ENCODE data around the gene GXYLT2. TPM values are rescaled to one million over a fixed set of nuclear protein-coding genes. Genes with fewer than 3 reads are reported as not detected.
A peak's percentile ranks its signal among the peaks of the same experiment; 100 is the strongest.

Gene GXYLT2
- total and polyA plus RNA-seq, 7 donors = 1.4 to 17.4 (median 6.8) TPM

GRCh38 chr3:72985576-72985975, 97.7 kb downstream of the GXYLT2 start:
- intact Hi-C loops (cut with DNase I) = no loop called here
- Histone ChIP-seq H3K36me3 (no peaks in the 10 kb centered on the region), H3K9me3 (peaks cover 0 to 2% (median 0%) of the 10 kb centered on the region in 4 donors), H3K27ac (no peak overlapping the region), H3K4me1 (no peaks in the 10 kb centered on the region), H3K4me3 (no peak overlapping the region), H3K27me3 (no peaks in the 10 kb centered on the region)
- WGBS, 2 donors = 19 to 85% methylated on average over 1 of the region's 1 CpG
- DNase-seq = no peak
- no peak for TF ChIP-seq CTCF (IDR thresholded peaks at IDR 0.05)

GRCh38 chr3:72990701-72991395, 103.0 kb downstream of the GXYLT2 start:
- Histone ChIP-seq H3K4me1 (peaks cover 0 to 6% (median 4%) of the 10 kb centered on the region in 4 donors), H3K27me3 (no peaks in the 10 kb centered on the region), H3K9me3 (no peaks in the 10 kb centered on the region), H3K27ac (no peak overlapping the region), H3K36me3 (no peaks in the 10 kb centered on the region), H3K4me3 (no peak overlapping the region)
- WGBS, 2 donors = 80 to 85% methylated on average over 5 of the region's 5 CpGs
- no peak for DNase-seq
- intact Hi-C loops (cut with DNase I) = no loop called here
- TF ChIP-seq EP300 (IDR thresholded peaks at IDR 0.05) = no peak
- no peak for TF ChIP-seq POLR2A (IDR thresholded peaks at IDR 0.05)
- TF ChIP-seq POLR2AphosphoS5 (IDR thresholded peaks at IDR 0.05) = no peak
- no peak for TF ChIP-seq CTCF (IDR thresholded peaks at IDR 0.05)

- intact Hi-C loops (cut with DNase I) = no loop called here
- no peak for DNase-seq
- H3K9me3 ChIP-seq = no peaks in the 10 kb centered on the region
- 84 to 89% methylated on average over 2 of the region's 2 CpGs for WGBS, 2 donors
- no peaks in the 10 kb centered on the region for H3K36me3 ChIP-seq
- H3K4me1 ChIP-seq = peaks cover 0 to 12% (median 8%) of the 10 kb centered on the region in 4 donors
- no peak overlapping the region for H3K4me3 ChIP-seq
- no peaks in the 10 kb centered on the region for H3K27me3 ChIP-seq
- TF ChIP-seq POLR2AphosphoS5 (IDR thresholded peaks at IDR 0.05) = no peak
- TF ChIP-seq POLR2A (IDR thresholded peaks at IDR 0.05) = no peak
- no peak for TF ChIP-seq CTCF (IDR thresholded peaks at IDR 0.05)
- no peak for TF ChIP-seq EP300 (IDR thresholded peaks at IDR 0.05)
- no peak overlapping the region for H3K27ac ChIP-seq
Measured at GRCh38 chr3:72991522-72991921, 103.7 kb downstream of the GXYLT2 start.

GRCh38 chr3:72993391-72993790, 105.5 kb downstream of the GXYLT2 start:
- intact Hi-C loops (cut with DNase I) = no loop called here
- DNase-seq = no peak
- H3K27me3 ChIP-seq = no peaks in the 10 kb centered on the region
- TF ChIP-seq POLR2AphosphoS5 (IDR thresholded peaks at IDR 0.05) (no peak), EP300 (IDR thresholded peaks at IDR 0.05) (no peak), POLR2A (IDR thresholded peaks at IDR 0.05) (no peak), CTCF (IDR thresholded peaks at IDR 0.05) (no peak)
- H3K9me3 ChIP-seq = no peaks in the 10 kb centered on the region
- 81 to 91% methylated on average over 6 of the region's 6 CpGs for WGBS, 2 donors
- no peak overlapping the region for H3K27ac ChIP-seq
- no peak overlapping the region for H3K4me3 ChIP-seq
- H3K36me3 ChIP-seq = no peaks in the 10 kb centered on the region
- peaks cover 0 to 21% (median 14%) of the 10 kb centered on the region in 4 donors for H3K4me1 ChIP-seq

GRCh38 chr3:72995337-72995736, 107.5 kb downstream of the GXYLT2 start:
- Histone ChIP-seq H3K27me3 (no peaks in the 10 kb centered on the region), H3K9me3 (no peaks in the 10 kb centered on the region), H3K27ac (peak overlapping the region in 2 of 4 donors; percentile 98 to 99), H3K36me3 (peaks cover 0 to 2% (median 0%) of the 10 kb centered on the region in 4 donors), H3K4me3 (no peak overlapping the region), H3K4me1 (peaks cover 0 to 41% (median 30%) of the 10 kb centered on the region in 4 donors)
- 32 to 75% methylated on average over 10 of the region's 10 CpGs for WGBS, 2 donors
- intact Hi-C loops (cut with DNase I) = loop anchor here (5.0 kb wide), 4 partner anchors 47 to 148 kb away; partner anchors contain the start of genes GXYLT2 and SHQ1
- TF ChIP-seq POLR2AphosphoS5 (IDR thresholded peaks at IDR 0.05) (peak in 1 of 4 donors; percentile 12), EP300 (IDR thresholded peaks at IDR 0.05) (no peak), POLR2A (IDR thresholded peaks at IDR 0.05) (no peak)
- DNase-seq = no peak

Data from sigmoid colon (tissue), 7 donors.